Activated T-helper 1 cell treated with anti-CD3 and anti-CD28 coated beads, Interleukin-2, amount 50 U/mL, for 16 hours (primary cell): Measurements from ENCODE around the gene ATL2.
"Not testable (repeated sequence)": the region's sequence is repeated elsewhere in the genome, so short reads cannot be mapped to it uniquely, and the experiment has no call there.

Experiments used
- DNase-seq, 2 donors: peaks; one replicate each; pipeline ENCODE4 v3.0.0-alpha.2; 2020; ENCODE audit warnings: low read depth in 1 of 2, low spot score in 1 of 2

Gene ATL2

DNA sequence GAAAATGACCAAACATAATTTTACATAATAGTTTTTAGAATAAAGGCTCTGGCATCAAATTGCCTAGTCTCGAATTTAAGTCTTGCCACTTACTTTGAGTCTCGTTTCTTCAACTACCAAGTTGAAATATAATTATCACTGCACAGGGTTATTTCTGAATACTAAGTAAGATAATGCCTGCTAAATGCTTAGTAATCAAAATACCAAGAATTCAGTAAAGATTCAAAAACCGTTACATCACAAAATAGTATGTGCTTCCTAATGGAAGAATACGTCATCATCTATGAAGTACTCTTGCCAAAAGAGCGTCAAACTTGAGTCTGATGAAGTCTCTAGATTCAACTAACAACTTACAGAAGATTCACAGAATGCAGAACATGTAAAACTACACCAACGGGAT is 40.5 kb downstream of the ATL2 start:
- DNase-seq = no peak

DNA sequence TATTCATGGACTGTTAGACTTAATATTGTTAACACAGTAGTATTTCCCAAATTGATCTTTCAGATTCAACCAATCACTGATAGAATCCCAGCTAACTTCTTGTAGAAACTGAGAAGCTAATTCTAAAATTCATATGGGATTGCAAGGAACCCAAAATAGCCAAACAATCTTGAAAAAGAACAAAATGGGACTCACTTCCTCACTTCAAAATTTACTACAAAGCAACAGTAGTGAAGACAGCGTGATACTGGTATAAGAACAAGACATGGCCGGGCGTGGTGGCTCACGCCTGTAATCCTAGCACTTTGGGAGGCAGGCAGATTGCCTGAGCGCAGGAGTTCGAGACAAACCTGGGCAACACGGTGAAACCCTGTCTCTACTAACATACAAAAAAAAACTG is 46.3 kb downstream of the ATL2 start:
- DNase-seq = no peak

DNA sequence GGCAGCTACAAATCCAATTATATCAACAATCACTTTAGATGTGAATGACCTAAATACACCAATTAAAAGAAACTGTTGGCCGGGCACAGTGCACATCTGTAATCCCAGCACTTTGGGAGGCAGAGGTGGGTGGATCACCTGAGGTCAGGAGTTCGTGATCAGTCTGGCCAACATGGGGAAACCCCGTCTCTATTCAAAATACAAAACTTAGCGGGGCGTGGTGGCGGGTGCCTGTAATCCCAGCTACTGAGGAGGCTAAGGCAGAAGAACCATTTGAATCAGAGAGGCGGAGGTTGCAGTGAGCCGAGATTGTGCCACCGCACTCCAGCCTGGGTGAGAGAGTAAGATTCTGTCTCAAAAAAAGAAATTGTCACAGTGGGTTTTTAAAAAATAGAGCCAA is 49.5 kb downstream of the ATL2 start:
- no peak for DNase-seq

DNA sequence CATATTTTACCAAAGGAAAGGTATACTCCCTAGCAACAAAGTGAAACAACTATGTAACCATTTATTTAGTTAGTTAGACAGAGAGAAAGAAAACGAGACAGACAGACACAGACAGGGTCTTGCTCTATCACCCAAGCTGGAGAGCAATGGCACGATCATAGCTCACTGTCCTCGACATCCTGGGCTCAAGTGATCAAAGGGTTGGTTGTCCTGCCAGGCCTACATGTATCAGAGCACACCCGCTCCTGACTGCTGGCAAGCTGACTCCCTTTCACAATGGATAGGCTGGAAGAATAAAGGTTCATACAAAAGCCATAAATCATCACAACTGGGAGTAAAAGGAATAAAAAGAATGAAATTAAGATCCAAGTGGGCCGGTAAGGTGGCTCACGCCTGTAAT is 53.5 kb downstream of the ATL2 start:
- DNase-seq = no peak

DNA sequence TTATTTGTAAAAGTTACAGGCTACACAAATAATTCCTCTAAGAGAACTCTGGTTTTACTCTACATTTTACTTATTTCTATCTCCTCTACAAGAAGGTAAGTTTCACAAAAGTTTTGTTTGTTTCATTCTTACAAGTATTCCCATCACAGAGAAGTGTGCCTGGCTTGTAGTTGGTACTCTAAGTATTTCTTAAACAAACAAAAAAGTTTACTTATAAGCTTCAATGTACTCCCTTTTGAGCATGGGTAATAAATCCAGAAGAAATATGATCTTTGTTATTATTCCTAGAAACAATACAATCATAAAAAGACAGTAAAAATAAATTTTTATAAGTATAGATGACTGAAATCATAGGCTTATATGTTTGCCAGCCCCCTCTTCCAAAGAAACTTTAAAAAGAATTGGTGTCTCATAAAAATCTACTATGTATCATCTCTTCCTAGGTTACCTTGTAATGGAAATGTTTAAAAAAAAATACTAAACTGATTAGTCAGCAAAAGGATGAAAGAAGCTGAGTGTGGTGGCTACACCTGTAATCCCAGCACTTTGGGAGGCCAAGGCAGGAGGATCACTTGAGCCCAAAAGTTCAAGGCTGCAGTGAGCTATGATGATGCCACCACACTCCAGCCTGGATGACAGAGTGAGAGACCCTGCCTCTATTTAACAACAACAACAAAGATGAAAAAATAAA is 54.7 kb downstream of the ATL2 start:
- DNase-seq = no peak

DNA sequence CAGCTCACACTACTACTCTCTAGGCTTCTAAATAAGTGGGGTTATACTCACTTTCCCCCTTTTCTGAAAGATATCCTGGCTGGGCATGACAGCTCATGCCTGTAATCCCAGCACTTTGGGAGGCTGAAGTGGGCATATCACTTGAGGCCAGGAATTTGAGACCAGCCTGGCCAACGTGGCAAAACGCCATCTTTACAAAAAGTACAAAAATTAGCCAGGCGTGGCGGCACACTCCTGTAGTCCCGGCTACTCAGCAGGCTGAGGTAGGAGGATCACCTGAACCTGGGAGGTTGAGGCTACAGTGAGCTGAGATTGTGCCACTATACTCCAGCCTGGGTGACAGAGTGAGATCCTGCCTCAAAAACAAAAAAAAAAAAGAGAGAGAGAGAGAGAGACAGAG is 57.8 kb downstream of the ATL2 start:
- DNase-seq = not testable (repeated sequence)

DNA sequence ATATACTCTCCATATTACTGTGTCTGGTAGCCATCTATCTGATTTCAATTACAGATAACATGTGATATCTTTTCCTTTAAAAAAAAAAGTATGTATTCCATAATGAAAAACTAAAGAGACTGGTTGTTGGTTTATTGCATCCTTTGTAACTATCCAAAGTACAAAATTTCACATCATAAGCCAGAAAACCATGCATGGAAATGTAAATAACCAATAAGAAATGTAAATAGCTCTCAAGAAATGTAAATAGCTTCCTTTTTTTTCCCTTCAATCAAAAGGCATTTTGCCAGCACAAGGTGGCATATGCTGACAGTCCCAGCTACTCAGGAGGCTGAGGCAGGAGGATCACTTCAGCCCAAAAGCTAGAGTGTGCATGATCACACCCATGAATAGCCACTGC is 59.3 kb downstream of the ATL2 start:
- no peak for DNase-seq

DNA sequence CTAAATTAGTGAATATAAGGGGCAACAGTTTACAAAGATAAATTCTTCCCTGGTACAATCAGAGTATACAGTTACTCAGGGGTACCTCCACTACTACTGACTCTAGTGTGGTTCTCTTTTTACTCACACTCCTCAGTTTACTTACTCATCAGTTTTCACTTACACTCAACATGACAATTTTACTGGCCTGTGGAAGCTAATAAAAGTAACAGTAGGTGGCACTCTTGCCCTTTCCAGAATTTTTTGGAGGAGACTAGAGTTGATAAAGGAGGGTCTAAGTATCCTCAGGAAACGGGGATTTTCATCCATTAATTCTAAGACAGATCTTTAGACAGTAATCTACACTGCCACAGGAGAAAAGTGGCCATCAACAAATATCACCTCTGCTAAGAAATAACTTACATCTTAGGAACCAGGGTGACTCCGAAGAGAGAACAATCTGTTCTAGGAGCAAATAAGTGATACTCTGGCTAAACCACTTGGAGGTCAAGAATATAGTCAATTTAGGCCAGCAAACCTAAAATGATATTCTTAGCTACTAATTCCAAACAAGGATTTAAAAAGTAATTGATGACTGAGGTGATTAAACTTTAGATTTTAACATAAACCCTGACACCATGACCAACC is 61.3 kb downstream of the ATL2 start:
- no peak for DNase-seq

DNA sequence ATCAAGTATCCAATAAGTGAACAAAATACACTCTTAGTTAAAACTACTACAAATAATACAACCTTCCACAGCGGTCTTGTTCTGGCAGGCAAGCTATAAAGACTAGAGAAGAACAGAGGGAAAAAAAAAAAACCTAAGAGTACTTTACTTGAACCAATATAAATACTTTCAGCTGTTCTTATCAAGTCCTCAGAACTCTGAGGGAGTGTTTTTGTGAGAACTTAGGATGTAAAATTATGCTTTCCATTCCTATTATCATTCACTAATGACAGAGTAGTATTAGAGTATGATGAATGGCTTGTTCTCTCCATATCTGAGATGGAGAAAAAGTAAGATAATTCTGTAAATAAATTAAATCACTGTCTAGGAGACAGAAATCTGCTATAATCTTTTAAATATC is 68.3 kb downstream of the ATL2 start:
- DNase-seq = no peak

DNA sequence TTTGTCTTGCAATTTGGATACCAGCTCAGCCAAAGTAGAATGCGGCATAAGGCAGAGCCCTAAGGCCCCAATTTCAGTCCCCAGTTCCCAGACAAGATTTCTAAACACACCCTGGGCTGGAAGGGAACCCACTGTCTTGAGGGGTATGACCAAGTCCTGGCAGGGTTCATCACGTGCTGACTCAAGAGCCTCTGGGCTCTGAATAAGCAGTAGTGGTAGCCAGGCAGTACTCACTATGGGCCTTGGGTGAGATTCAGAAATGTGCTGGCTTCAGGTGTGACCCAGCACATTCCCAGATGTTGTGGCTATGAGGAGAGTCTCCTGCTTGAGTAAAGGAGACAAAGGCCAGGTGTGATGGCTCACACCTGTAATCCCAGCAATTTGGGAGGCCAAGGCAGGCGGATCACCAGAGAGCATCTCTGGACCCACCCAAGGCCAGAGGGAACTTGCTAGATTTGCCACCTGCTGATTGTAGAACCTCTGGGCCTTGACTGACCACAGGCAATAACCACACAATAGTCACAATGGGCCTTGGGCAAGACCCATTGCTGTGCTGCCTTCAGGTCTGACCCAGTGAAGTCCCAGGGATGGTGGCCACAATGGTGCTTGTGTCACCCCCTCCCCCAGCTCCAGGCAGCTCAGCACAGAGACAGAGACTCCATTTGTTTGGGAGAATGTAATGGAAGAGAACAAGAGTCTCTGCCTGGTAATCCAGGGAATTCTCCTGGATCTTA is 74.9 kb downstream of the ATL2 start:
- no peak for DNase-seq

DNA sequence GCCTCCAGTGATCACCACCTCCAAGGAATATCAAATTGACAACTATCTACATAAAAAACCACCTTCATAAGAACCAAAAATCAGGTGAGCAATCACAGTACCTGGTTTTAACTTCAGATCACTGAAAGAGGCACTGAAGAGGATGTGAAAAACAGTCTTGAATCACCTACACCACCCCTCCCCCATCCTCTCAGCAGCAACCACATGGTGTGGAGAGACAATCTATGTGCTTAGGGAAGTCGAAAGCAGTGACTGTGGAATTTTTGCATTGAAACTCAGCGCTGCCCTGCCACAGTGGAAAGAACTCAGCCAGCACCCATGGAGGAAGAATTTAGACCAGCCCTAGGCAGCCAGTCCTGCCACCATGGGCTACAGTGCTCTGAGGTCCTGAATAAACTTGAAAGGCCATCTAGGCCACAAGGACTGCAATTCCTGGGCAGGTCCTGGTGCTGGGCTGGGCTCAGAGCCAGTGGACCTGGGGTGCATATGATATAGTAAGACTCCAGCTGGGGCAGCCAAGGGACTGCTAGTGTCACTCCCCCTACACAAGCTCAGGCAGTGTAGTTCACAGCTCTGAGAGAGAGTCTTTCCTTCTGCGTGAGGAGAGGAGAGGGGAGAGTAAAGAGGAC is 75.6 kb downstream of the ATL2 start:
- no peak for DNase-seq

DNA sequence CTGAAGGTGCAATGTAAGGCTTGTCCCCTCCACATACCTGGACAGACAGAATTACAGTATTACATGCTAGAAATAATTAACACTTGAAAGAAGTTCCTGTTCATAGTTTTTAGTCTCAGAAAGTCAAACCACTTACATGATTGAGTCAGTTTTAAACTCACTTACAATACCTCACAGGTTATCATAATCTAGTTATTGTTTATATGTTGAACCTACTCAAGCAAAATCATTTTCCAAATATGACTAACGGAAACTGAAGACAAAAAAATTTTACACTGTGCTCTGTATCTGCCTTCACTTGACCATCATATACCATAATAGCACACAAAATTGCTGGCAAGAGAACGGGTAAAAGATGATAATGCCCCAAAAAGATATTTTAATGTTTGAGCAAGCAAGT is 78.5 kb downstream of the ATL2 start:
- DNase-seq = no peak

DNA sequence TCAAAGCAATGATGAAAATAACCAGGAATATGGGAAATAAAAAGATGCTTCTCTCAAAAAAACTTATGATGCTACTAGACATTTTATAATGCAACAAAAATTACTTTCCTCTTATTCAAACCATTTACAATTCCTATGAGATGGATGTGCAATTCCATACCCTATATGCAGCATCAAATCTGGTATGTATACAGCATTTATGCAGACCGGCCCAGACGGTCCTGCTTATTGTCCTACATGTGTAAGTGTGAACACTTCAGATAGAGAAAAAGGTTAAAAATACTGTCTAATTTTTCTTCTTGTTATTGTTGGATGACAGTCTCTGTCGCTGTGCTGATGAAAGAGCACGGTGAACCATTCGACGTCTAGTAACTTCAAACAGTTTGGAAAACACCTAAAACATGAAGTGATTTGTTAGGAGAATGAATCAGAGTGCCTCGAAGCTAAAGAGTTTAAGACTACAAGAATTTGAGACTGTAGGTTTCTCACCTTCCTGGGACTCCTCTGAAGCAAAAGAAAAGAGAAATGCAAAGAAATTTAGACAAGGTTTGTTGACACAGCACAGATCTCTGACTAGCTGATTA is 80.8 kb downstream of the ATL2 start:
- no peak for DNase-seq

DNA sequence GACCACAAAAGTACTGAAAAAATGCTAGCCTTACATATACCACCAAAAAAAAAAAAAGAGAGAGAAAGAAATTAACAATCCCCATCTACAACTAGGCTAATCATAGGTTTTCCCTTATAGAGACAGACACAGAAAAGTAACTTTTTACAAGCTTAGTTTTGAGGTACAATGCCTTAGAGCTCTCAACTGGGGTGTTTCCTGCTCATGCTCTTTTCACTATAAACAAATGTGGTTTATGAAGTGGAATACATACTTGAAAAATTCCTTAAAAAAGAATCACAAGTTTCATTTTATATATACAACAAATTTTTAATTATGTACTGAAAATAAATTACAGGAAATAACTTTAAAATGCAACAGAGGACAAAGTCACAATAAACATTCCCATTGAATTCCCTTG is 82.5 kb downstream of the ATL2 start:
- DNase-seq = no peak

DNA sequence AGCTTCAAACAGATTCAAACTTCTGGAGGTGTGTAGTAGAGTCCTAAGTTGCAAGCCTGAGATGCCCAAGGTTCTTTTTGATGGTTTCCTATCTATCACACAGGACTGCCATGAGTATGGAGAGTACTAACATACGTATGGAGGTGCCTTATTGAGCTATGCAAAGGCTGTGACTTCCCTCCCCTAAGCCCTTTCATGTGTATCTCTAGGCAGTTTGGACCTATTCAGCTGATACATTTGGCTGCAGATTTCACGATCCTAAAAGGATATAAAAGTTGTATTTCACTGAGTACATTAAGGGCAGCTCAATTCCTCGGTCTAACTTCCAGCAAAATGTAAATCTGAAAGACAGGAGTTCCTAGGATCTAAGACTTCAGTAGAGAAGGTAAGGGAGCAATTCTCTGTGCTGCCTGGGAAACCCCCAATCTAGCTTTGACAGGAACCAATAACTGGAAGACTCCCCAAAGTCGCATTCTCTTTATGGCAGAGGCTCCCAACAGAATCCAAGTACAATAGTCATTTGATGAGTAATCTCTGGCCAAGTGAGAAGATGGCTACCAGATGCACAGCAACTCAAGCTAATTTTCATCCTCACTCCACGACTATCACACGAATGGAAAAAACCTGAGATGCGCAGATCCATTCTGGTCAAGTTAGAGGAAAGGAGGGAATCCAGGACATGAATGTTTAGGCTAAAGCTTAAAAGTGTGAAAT is 83.8 kb downstream of the ATL2 start:
- DNase-seq = no peak

DNA sequence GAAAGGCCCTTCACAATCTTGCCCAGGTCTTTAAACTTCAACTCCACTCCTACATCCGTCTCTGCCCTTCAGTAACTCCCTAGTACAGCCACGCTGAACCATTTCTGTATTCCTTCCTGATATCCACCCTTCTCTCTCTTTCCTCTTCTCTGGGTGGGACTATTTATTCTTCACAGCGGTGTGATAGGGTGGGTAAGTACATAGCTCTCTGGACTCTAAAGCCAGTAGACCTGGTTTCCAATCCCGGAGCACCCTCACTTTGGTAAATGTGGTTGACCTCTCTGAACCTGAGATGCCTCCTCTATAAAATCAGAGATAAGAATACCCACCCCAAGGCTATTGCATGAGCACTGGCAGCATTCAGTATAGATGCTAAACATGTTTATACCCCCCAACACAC is 86.7 kb downstream of the ATL2 start:
- DNase-seq = no peak

DNA sequence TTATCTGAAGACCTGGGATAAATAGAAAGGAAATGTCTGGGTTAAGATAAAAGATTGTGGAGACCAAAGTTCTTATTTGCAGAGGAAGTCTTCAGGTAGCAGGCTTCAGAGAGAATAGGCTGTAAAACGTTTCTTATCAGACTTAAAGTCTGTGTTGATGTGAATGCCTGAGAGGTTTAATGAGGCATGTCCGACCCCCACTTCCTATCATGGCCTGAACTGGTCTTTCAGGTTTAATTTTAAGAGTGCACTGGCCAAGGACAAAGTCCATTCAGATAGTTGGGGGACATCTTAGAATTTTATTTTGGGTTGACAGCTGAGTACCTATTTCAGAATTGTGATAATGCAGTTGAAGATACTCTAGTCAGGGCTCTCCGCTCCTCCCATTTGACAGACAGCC is 92.1 kb downstream of the ATL2 start:
- DNase-seq = no peak

DNA sequence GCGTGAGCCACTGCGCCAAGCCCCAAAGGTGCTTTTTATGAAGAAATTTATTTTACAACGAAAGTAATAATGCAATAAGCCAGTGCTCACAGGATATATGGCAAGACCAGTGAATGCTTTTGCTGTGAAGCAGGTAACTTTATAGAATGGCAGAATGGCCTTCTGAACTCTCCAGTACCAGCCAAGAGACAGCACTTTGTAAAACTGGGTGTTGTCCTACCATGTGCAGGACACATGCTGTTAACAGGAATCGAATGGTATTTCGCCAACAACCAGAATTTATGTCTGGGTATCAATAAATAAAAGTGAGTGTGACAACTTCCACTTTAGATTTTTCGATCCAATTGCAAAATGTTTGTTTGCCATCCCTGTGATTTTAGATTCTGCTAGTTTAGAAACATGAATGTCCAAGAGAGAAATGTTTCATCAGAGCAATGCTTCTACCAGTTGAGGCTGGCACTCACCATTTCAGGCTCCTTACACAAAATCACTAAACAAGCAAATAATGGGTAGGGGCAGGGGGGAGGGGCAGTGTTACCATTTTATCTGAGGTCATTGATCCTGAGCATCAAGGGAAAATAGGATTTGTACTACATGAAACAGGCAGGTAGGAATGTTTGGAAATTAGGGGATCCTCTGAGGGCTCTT is 95.9 kb downstream of the ATL2 start:
- DNase-seq = no peak

DNA sequence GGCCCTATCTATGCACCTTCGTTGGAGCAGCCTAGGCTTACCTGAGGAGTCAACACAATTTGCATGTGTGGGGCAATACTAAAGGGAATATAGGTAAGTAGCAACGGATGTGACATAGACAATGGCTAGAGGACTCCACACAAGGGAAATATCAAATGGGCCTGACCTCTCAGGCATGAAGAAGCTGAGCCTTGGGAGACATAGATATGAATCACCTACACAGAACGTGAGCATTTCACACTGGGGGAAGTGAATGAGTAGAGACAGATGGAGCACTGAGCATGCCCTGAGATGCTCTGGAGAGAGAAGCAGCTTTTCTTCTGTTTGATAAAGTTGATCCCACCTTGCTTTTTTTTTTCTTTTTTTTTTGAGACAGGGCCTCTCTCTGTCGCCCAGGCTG is 97.9 kb downstream of the ATL2 start:
- DNase-seq = no peak

DNA sequence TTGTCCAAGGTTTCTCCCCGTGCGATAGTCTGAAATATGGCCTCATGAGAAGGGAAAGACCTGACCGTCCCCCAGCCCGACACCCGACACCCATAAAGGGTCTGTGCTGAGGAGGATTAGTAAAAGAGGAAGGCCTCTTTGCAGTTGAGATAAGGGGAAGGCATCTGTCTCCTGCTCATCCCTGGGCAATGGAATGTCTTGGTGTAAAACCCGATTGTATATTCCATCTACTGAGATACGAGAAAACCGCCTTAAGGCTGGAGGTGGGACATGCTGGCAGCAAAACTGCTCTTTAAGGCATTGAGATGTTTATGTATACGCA is 99.0 kb downstream of the ATL2 start:
- DNase-seq = not testable (repeated sequence)
